Measurements from ENCODE around the gene PPP4R1.
"Not testable (repeated sequence)": the region's sequence is repeated elsewhere in the genome, so short reads cannot be mapped to it uniquely, and the experiment has no call there.

PPP4R1 gene

DNA sequence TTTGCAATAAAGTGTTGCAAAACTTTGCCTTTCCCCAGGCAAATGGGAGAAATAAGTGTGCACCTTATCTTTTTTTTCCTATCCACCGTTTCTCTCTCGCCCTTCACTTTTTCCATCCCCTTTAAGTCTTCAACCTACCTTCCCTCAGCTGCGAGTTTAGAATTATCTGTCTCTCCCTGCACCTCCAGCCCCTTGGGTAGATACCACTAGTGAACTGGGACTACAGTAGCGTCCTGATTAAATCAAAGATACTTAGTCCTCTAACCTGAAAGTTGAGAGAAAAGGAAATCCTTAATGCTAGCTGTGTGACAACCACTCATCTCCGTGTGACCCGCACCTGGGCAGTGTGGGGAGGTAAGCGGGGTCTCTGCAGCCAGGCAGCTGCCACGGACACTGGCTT, 16.1 kb upstream of the PPP4R1 start:
- no peak for DNase-seq (ENCODE audit: low read depth in 2 of 2)

DNA sequence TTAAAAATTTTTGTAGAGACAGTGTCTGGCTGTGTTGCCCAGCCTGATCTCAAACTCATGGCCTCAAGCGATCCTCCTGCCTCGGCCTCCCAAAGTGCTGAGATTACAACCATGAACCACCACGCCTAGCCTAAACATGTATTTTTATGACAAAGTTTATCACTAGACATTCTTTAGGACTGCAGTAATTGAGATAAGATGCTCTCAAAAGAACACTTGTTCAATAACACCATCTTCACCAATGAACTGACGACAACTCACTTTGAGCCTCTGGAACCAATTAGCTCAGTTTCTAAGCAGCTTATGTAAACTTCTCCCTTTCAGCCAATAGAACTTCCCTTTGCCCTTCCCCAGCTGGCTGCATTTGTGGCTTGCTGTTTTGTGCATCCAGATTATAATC, 15.3 kb upstream of the PPP4R1 start:
- DNase-seq (ENCODE audit: low read depth in 2 of 2), result no peak

DNA sequence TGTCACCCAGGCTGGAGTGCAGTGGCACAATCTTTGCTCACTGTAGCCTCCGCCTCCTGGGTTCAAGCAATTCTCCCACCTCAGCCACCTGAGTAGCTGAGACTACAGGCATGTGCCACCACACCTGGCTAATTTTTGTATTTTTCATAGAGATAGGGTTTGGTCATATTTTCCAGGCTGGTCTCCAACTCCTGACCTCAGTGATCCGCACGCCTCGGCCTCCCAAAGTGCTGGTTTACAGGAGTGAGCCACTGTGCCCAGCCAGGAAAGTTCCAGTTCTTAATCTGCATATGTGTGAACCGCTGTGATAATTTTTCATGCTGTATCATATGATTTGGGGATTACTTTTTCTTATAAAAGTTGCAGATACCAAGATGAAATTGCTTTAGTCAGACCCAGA, 14.6 kb upstream of the PPP4R1 start:
- no peak for DNase-seq (ENCODE audit: low read depth in 2 of 2)

DNA sequence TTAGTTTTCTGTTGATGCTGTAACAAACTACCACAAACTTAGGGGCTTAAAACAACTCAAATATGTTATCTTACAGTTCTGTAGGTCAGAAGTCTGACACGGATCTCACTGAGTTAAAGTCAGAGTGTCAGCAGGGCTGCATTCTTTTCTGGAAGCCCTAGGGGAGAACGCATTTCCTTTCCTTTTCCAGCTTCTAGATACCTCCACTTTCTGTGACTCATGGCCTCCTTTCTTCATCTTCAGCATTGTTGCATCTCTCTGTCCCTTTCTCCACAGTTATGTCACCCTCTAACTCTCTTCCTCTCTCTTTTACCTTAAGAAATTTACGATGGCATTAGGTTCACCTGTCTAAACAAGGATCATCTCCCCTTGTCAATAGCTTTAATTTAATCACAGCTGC, 13.3 kb upstream of the PPP4R1 start:
- no peak for DNase-seq (ENCODE audit: low read depth in 2 of 2)

DNA sequence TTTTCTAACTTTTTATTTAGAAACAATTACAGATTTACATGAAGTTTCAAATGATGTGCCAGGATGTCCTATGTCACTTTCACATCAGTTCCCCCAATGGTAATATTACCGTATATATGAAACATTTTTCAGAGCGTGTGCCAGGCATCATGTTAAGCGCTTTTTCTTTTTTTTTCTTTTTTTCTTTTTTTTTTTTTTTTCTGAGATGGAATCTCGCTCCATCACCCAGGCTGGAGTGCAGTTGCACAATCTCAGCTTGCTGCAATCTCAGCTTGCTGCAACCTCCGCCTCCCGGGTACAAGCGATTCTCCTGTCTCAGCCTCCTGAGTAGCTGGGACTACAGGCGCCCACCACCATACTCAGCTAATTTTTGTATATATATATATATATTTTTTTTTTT, 5.6 kb upstream of the PPP4R1 start:
- DNase-seq (ENCODE audit: low read depth in 2 of 2), result no peak

DNA sequence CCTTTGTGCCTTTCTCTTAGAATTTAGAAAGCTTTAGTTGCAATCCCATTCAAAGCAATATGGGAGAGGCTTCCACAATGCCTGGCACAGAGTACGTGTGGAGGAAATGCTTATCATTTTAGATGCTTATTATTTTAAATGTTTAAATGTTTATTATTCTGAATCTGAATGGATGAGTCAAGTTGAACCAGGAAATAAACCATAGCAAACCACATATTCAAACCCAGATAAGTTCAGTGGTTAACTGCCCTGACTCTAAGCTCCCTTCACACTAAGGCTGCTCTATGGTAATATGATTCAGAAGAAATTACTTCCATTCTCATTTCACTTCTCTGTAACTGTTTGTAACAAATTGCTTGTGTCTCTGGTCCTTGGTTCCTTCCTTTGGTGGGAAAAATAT, 5.2 kb upstream of the PPP4R1 start:
- no peak for DNase-seq (ENCODE audit: low read depth in 2 of 2)

DNA sequence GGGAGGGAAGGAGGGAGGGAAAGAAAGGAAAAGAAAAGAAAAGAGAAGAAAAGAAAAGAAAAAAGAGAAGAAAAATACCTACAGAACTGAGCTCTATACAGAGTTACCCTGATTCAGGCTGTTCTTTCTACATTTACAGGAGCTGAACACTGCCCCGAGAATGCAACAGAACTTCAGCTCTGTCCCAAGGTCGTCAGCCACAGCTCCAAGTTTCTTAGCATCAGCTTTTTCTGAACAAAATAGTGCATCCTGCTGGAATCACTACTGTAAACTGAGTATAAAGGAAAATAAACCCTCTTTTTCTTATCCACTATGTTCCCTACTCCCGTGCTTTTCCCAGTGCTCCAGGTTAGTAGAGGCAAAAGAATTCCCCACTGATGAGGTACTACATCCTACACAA, 4.7 kb upstream of the PPP4R1 start:
- DNase-seq (ENCODE audit: low read depth in 2 of 2), result no peak

DNA sequence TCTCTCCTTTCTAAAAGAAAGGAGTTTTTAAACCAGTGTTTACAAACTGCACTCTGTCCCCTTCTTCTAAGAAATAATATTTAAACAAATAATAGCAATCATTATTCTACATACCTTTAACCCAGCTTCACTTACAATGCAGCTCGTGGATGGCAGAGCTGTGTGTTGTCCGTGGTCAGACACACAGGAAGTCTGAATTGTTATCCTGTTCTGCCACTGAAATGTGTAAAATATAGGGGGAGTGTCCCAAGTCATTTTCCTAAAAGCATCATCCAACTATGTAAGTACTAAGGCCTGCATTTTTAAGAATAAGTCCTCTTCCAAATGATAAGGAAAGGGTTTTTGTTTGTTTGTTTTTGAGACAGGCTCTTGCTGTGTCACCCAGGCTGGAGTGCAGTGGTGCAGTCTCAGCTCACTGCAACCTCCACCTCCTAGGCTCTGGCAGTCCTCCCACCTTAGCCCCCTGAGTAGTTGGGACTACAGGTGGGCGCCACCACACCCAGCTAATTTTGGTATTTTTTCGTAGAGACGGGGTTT, 2.7 kb upstream of the PPP4R1 start:
- no peak for DNase-seq (ENCODE audit: low read depth in 2 of 2)

DNA sequence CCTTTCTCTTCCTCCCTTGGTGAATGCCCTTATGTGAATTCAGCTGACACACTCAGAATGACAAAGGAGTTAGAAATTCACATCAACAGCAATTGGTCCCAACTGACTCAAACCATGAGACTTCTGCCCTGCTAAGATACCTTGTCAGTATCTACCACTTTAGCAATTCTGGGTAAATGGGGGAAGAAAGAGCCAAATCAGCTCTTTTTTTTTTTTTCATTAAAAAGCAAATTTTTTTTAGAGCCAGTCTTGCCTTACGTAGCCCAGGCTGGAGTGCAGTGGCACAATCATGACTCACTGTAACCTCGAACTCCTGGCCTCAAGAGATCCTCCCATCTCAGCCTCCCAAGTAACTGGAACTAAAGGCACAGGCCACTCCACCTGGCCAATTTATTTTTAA, 1.7 kb upstream of the PPP4R1 start:
- DNase-seq (ENCODE audit: low read depth in 2 of 2), result no peak

DNA sequence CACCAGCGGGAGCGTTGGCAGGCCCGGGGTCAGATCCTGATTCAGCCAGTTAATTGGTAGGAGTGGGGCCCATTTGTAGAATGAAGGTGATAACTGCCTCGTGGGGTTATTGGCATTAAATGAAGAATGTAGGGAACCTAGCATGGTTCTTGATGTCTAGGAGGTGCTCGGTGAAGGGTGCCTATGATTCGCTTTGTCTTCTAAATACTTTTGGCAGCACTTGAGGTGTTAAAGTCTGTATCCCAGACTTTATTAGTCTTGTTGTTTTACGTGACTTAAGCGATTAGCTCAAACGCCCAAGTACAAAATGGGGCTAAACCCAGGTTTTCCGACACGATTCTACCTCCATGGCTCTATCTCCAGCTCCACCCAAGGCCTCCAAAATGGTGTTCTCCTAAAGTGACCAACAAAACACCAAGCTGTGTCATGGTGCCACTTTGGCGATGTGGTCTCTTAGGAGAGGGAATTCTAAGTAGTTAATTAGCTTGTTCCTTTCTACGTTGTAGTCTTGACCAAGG, 980 bp upstream of the PPP4R1 start:
- DNase-seq (ENCODE audit: low read depth in 2 of 2), result no peak

DNA sequence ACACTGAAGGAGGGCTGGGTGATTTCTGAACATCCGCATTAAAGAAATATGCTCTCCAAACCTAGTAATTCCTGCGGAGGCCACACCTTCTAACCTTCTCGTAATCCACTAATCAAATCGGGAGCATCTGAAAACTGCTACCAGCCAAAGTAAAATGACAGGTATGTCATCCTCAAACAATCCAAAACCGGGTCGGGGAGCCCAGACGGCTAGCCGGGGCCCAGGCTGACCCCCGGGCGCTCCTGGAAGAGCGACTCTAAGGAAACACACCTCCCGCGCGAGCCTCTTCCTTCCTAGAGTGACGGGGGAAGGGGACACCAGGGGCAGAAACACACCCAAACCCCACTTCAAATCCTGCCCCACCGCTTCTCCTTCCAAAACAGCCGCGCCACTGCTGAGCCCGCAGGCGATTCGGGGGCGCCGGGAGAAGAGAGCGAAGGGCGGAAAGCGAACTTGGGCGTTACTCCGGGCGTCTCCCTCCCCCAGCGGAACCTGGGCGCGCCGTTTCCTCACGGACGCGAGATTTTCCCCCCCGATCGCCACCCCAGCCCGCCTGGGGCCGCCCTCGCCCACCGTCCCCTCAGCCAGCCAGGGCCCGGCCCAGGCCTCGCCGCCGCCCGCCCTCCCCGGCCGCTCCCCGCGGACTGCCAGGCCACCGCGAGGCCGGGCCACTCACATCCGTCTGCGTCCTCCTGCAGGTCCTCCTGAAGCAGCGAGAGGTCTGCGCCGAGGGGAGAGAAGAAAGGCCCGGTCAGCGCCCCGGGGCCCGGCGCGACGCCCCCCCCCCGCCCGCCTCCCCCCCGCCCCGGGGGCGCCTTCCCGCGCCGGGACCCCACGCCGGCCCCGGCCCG, 584 bp downstream of the PPP4R1 start:
- DNase-seq (ENCODE audit: low read depth in 2 of 2), result peak; percentile 25 to 27

DNA sequence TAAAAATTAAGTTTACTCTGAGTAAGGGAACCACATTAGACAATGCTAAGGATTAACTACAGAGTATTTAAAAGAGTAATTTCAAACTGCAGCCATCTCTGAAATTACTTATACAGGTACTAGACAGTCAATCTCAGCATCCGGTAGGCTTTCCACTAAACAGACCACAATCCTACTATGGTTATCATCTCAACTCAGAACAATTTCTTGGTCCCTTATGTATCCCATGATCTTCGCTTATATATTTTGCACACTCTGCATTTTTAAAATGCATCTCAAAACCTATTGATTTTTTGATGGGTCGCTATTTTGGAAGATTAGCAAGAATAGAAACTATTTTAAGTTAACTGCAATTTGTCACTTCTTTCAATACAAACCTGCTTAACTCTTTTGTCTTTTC, 1.4 kb downstream of the PPP4R1 start:
- DNase-seq (ENCODE audit: low read depth in 2 of 2), result no peak

DNA sequence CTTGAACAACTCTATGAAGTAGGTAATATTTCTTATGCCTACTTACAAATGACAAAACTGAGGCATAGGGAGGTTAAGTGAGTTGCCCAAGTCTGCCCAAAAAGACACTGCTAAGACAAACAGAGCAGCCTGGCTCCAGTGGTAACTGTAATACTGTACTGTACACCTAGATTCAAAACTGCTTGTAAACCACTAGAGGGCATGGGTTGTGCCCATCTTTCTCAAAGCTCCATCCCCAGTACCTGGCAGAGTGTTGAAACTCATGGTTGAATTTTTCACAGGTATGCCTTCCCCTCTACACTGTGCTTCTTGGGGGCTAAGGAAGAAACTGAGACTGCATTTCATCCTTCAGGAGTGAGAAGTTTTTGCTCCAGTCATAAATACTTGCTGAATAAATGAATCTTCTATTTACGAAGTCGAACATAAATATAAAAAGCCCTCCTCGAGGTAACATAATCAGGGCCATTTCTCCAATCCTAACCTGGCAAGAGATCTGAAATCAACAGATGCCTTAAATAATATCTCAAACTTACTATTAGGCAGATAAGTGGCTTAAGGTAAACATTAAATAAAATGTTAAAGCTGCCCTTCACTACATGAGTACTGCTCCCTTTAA, 2.0 kb downstream of the PPP4R1 start:
- DNase-seq (ENCODE audit: low read depth in 2 of 2), result no peak

DNA sequence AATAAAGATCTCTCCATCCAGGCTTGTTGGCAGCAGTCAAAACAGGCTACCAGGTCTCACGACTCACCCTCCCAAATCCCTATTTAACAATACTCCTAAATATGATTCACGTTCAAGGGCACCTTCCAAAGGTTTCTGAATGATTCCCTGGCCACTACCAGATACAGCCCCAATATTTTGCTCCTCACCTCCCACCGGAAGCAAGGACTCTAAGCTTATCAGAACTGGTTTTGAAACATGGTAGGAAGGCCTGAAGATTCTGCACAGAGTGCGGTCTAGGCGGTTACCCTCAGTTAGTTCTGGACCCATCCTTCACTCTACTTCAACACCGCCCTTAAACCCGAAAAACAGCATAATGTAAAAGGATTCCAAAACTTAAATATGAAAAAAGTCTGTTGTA, 5.2 kb downstream of the PPP4R1 start:
- no peak for DNase-seq (ENCODE audit: low read depth in 2 of 2)

DNA sequence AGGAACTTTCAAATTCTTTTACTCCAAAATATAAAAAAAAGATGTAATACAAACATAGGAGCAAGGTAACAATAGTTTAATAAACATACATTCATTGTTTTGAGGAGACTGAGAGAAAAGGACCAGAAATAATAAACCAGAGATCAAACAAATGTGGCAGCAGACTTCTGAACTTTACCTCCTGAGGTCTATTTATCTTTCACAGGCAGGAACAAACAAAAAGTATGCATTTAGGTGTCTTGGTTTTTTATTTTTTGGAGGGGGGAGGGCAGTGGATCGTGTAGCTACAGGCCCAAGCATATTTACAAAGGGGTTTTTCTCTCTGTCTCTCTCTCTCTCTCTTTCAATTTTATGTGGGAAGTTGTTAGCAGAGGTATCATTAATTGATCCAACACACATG, 5.6 kb downstream of the PPP4R1 start:
- no peak for DNase-seq (ENCODE audit: low read depth in 2 of 2)

DNA sequence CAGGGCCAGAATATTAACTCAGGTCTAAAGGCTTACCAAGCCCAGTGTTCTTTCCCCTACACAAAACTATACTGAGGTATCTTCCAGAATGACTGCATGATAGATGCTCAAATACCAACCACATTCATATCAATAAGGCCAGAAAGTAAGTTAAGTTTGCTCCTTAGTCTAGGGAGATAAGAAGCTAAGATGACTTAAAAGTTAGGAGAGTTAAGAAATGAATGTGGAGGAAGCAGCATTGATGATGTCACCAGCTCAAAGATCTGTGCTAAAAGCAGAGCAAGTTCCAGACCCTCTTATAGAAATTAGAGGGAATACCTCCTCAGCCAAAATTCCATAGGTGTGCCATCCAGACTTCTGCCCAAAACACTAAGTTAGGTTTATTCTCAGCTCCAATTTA, 6.1 kb downstream of the PPP4R1 start:
- no peak for DNase-seq (ENCODE audit: low read depth in 2 of 2)

DNA sequence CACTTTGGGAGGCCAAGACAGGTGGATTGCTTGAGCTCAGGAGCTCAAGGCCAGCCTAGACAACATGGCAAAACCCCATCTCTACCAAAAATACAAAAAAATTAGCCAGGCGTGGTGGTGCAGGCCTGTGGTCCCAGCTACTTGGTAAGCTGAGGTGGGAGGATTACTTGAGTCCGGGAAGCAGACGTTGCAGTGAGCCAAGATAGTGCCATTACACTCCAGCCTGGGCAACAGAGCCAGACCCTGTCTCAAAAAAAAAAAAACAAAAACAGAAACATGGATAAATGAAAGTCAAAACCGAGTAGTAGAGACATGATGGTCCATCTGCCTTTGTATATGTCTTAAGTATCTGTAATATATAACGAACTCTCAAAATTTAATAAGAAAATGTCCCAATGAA, 7.2 kb downstream of the PPP4R1 start:
- DNase-seq (ENCODE audit: low read depth in 2 of 2), result not testable (repeated sequence)

DNA sequence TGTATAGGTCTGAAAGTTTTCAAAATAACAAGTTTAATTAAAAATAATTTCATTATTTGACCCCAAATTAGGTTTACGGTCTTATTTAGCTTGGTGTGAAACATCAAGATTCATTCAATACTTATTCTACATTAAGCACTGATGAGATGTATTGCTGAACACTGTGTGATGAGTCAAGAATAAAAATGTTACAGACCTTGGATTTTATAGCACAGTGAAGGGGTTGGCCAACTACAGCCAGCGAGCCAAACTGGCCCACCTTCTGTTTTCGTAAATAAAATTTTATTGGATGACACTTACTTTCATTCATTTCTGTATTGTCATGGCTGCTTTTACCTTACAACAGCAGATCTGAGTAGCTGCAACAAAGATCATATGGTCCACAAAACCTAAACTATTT, 8.3 kb downstream of the PPP4R1 start:
- no peak for DNase-seq (ENCODE audit: low read depth in 2 of 2)

DNA sequence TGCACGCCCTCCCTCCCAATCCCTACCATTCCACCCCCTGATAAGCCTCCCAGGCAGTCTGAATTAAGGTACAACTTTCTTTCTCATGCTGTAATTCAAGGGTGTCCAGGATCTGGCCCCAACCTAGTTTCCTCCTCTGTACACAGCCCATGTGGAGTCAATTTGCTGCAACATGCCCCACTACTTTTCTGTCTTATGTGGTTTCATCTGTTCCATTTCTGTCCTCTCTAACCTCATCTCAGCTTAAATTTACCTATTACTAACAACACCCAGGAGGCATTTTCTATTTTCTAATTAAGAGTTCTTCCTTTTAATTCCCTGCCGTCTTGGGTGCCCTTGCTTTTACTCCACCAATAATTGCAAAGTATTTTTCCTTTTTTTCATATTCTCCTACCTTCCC, 10.0 kb downstream of the PPP4R1 start:
- no peak for DNase-seq (ENCODE audit: low read depth in 2 of 2)

DNA sequence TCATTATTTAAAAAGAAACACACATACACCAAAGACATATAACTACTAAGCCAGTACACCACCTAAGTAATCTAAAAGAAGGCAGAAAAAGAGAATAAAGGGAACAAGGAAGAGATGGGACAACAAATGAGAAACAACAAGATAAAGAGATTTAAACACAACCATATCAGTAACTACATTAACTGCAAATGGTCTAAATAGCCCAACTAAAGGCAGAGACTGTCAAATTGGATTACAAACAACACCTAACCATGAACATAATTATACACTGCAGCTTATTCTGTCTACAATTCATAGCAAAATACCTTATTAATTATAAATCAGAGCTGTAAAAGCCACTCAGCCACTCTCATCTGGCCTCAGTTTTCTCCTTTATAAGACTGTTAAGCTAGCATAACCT, 15.0 kb downstream of the PPP4R1 start:
- DNase-seq (ENCODE audit: low read depth in 2 of 2), result no peak

DNA sequence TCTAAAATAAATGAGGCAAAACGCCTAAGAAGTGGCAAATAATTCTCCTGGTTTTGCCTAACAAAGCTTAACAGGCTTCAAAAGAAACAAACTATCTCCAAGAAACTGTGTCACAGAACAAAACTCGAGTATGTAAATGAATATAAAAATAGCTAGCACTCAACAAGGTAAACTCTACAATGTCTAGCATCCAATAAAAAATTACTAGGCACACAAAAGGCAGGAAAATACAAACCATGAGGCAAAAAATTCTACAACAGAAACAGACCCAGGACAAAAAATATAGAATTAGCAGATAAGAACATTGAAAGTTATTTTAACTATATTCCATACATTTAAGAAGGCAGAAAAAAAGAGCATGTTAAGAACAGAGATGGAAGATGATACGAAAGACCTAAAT, 16.8 kb downstream of the PPP4R1 start:
- DNase-seq (ENCODE audit: low read depth in 2 of 2), result no peak

DNA sequence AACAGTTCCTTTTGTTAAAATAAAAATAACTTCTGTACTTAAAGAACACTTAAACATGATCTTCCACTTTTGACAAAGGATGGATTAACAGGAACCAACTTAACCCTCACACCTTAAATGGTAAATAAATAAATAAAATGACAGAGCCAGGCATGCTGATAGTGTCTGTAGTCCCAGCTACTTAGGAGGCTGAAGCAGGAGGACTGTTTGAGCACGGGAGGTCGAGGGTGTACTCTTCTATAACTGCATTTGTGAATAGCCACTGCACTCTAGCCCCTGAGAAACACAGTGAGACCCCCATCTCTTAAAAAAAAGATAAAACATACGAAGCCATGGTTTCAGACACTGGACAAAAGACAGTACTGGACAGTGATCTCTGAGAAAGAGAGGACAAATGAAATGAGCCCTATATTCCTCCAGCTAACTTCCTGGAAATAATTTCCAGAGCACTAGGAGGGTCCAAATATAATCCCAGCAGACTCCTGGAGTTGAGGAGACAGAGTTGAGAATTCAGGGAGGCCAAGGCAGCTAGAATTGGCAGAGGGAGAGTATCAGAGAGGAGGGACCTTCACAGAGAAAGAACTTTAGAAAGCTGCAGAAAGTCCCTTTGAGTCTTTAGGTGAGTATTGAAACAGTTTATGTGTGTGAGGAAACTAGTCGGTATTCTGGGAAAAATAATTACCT, 17.4 kb downstream of the PPP4R1 start:
- no peak for DNase-seq (ENCODE audit: low read depth in 2 of 2)

DNA sequence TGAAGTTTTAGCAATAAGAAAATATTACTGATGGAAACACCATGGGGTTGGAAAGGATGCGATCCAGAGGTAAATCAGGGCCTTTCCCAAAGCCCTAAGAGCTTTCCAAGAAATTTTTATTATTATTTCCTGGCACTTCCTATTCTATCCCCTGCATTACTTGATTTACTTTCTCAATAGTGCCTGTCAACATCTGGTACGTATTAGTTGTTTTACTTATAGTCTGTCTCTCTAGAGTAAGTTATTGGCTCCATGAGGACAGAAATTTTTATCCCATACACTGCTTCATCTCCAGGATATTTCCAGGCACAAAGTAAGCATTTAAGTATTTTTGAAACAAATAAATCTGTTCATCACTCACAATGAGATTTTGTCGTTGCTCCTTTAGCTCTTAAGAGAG, 18.1 kb downstream of the PPP4R1 start:
- DNase-seq (ENCODE audit: low read depth in 2 of 2), result no peak

All from stimulated activated CD4-positive, alpha-beta T cell treated with anti-CD3 and anti-CD28 coated beads, Interleukin-4, amount 100 ng/mL, for 48 hours (primary cell).